Vagina (tissue), 2 donors: ENCODE measurements around the gene CCDC117.

Source experiments
- CTCF ChIP-seq, 3 experiments: fragments of 450-650 bp in 2 of 3; fragments of 200-600 bp in 1 of 3; sonication (generic) in 1 of 3; IDR thresholded peaks; one replicate each; pipeline ENCODE4 v1.5.1; 2017 to 2019; ENCODE audit warnings: antibody characterized with exemption in 3 of 3, mild to moderate bottlenecking in 2 of 3, moderate library complexity in 2 of 3
- POLR2AphosphoS5 ChIP-seq, 2 donors: sonication (generic); formaldehyde crosslinking; IDR thresholded peaks; one replicate each; pipeline ENCODE4 v1.9.0; 2017; ENCODE audit warnings: antibody characterized with exemption in 2 of 2, mild to moderate bottlenecking in 2 of 2, low read depth in 1 of 2; ENCODE audit not compliant: insufficient read depth in 1 of 2

GRCh38 chr22:28742562-28742962 is 29.9 kb upstream of the CCDC117 start:
- TF ChIP-seq CTCF (IDR thresholded peaks at IDR 0.05) (no peak), POLR2AphosphoS5 (IDR thresholded peaks at IDR 0.05; ENCODE audit: insufficient read depth in 1 of 2, low read depth in 1 of 2) (no peak)
